ENCODE data around the gene BTBD17.

BTBD17 gene

GRCh38 chr17:74394977-74395376 is 33.3 kb upstream of the BTBD17 start:
- Histone ChIP-seq H3K4me2 (ENCODE audit: insufficient read depth, low read length, poor library complexity, severe bottlenecking) (no peak overlapping the region), H3K27ac (replicated peaks; ENCODE audit: low read length) (no peak overlapping the region), H2BK15ac (ENCODE audit: low read length) (no peak overlapping the region), H2BK12ac (ENCODE audit: low read length) (no peak overlapping the region), H2BK5ac (ENCODE audit: low read length) (no peak overlapping the region), H3K36me3 (replicated peaks in 1 of 2; ENCODE audit: control insufficient read depth in 2 of 2, insufficient read depth in 2 of 2, low read length in 2 of 2) (no peaks in the 10 kb centered on the region), H3K23ac (ENCODE audit: low read depth, low read length, poor library complexity) (no peak overlapping the region), H3K9me3 (replicated peaks in 1 of 2; ENCODE audit: control insufficient read depth in 2 of 2, insufficient read depth in 1 of 2, low read depth in 1 of 2, low read length in 2 of 2) (peaks cover 0 to 2% of the 10 kb centered on the region in 2 donors), H3K4me1 (ENCODE audit: control insufficient read depth in 2 of 2, insufficient read depth in 1 of 2, low read depth in 1 of 2, low read length in 2 of 2) (no peaks in the 10 kb centered on the region), H2AK5ac (ENCODE audit: low read depth, low read length) (no peak overlapping the region), H3K14ac (ENCODE audit: low read length) (no peak overlapping the region), H2BK120ac (ENCODE audit: low read depth, low read length) (no peak overlapping the region), H3K27me3 (ENCODE audit: control insufficient read depth in 3 of 3, insufficient read depth in 3 of 3, low read depth in 1 of 3, low read length in 3 of 3) (peaks cover 0 to 5% (median 0%) of the 10 kb centered on the region in 3 experiments), H2AFZ (ENCODE audit: low read length) (no peak overlapping the region), H4K91ac (ENCODE audit: low read depth, low read length, poor library complexity) (no peak overlapping the region), H4K8ac (ENCODE audit: low read depth, low read length) (no peak overlapping the region), H3K18ac (ENCODE audit: low read length) (no peak overlapping the region), H3K4ac (ENCODE audit: low read length) (no peak overlapping the region), H3K79me1 (ENCODE audit: low read depth, low read length) (no peaks in the 10 kb centered on the region), H3K4me3 (ENCODE audit: low read length in 2 of 2) (no peak overlapping the region), H3K9ac (ENCODE audit: low read depth, low read length, poor library complexity) (no peak overlapping the region)
- DNase-seq (ENCODE audit: low spot score) = no peak
- no CpG with 5 or more reads among the region's 7 CpGs for WGBS, 2 donors (ENCODE audit: extremely low coverage in 2 of 2, insufficient read length in 2 of 2, insufficient replicate concordance in 1 of 2)

GRCh38 chr17:74394275-74394950 is 32.7 kb upstream of the BTBD17 start:
- H3K4me2 ChIP-seq (ENCODE audit: insufficient read depth, low read length, poor library complexity, severe bottlenecking) = no peak overlapping the region
- no peak overlapping the region for H2BK15ac ChIP-seq (ENCODE audit: low read length)
- no peak overlapping the region for H2BK5ac ChIP-seq (ENCODE audit: low read length)
- peak overlapping the region; percentile 68 for H2AK5ac ChIP-seq (ENCODE audit: low read depth, low read length)
- H3K27me3 ChIP-seq (ENCODE audit: control insufficient read depth in 3 of 3, insufficient read depth in 3 of 3, low read depth in 1 of 3, low read length in 3 of 3) = peaks cover 0 to 5% (median 0%) of the 10 kb centered on the region in 3 experiments
- no peak overlapping the region for H4K91ac ChIP-seq (ENCODE audit: low read depth, low read length, poor library complexity)
- H3K79me1 ChIP-seq (ENCODE audit: low read depth, low read length) = no peaks in the 10 kb centered on the region
- no peak overlapping the region for H4K8ac ChIP-seq (ENCODE audit: low read depth, low read length)
- H2BK120ac ChIP-seq (ENCODE audit: low read depth, low read length) = no peak overlapping the region
- no peak overlapping the region for H2AFZ ChIP-seq (ENCODE audit: low read length)
- no peak overlapping the region for H3K23ac ChIP-seq (ENCODE audit: low read depth, low read length, poor library complexity)
- no peak overlapping the region for H2BK12ac ChIP-seq (ENCODE audit: low read length)
- no CpG with 5 or more reads among the region's 12 CpGs for WGBS, 2 donors (ENCODE audit: extremely low coverage in 2 of 2, insufficient read length in 2 of 2, insufficient replicate concordance in 1 of 2)
- H3K18ac ChIP-seq (ENCODE audit: low read length) = no peak overlapping the region
- no peak overlapping the region for H3K14ac ChIP-seq (ENCODE audit: low read length)
- H3K9me3 ChIP-seq (replicated peaks in 1 of 2; ENCODE audit: control insufficient read depth in 2 of 2, insufficient read depth in 1 of 2, low read depth in 1 of 2, low read length in 2 of 2) = peaks cover 0 to 2% of the 10 kb centered on the region in 2 donors
- H3K4ac ChIP-seq (ENCODE audit: low read length) = no peak overlapping the region
- DNase-seq (ENCODE audit: low spot score) = no peak
- H3K4me1 ChIP-seq (ENCODE audit: control insufficient read depth in 2 of 2, insufficient read depth in 1 of 2, low read depth in 1 of 2, low read length in 2 of 2) = no peaks in the 10 kb centered on the region
- H3K27ac ChIP-seq (replicated peaks; ENCODE audit: low read length) = no peak overlapping the region
- no peak overlapping the region for H3K9ac ChIP-seq (ENCODE audit: low read depth, low read length, poor library complexity)
- H3K36me3 ChIP-seq (replicated peaks in 1 of 2; ENCODE audit: control insufficient read depth in 2 of 2, insufficient read depth in 2 of 2, low read length in 2 of 2) = no peaks in the 10 kb centered on the region
- no peak overlapping the region for H3K4me3 ChIP-seq (ENCODE audit: low read length in 2 of 2)

GRCh38 chr17:74393346-74393942 is 31.8 kb upstream of the BTBD17 start:
- DNase-seq (ENCODE audit: low spot score) = no peak
- whole genome bisulfite sequencing, 2 donors (ENCODE audit: extremely low coverage in 2 of 2, insufficient read length in 2 of 2, insufficient replicate concordance in 1 of 2) = no CpG with 5 or more reads among the region's 6 CpGs

GRCh38 chr17:74392848-74393247 is 31.2 kb upstream of the BTBD17 start:
- H2BK5ac ChIP-seq (ENCODE audit: low read length) = no peak overlapping the region
- H3K36me3 ChIP-seq (replicated peaks in 1 of 2; ENCODE audit: control insufficient read depth in 2 of 2, insufficient read depth in 2 of 2, low read length in 2 of 2) = no peaks in the 10 kb centered on the region
- no peak overlapping the region for H3K23ac ChIP-seq (ENCODE audit: low read depth, low read length, poor library complexity)
- no peak overlapping the region for H2BK15ac ChIP-seq (ENCODE audit: low read length)
- no peak overlapping the region for H3K9ac ChIP-seq (ENCODE audit: low read depth, low read length, poor library complexity)
- H3K27me3 ChIP-seq (ENCODE audit: control insufficient read depth in 3 of 3, insufficient read depth in 3 of 3, low read depth in 1 of 3, low read length in 3 of 3) = peaks cover 0 to 5% (median 0%) of the 10 kb centered on the region in 3 experiments
- no peak overlapping the region for H3K4me3 ChIP-seq (ENCODE audit: low read length in 2 of 2)
- no peak overlapping the region for H2AK5ac ChIP-seq (ENCODE audit: low read depth, low read length)
- H2BK12ac ChIP-seq (ENCODE audit: low read length) = no peak overlapping the region
- no peak overlapping the region for H3K4me2 ChIP-seq (ENCODE audit: insufficient read depth, low read length, poor library complexity, severe bottlenecking)
- no peak overlapping the region for H3K27ac ChIP-seq (replicated peaks; ENCODE audit: low read length)
- no peak overlapping the region for H3K14ac ChIP-seq (ENCODE audit: low read length)
- H3K4ac ChIP-seq (ENCODE audit: low read length) = no peak overlapping the region
- H2AFZ ChIP-seq (ENCODE audit: low read length) = no peak overlapping the region
- H3K18ac ChIP-seq (ENCODE audit: low read length) = no peak overlapping the region
- H3K79me1 ChIP-seq (ENCODE audit: low read depth, low read length) = no peaks in the 10 kb centered on the region
- peaks cover 0 to 2% of the 10 kb centered on the region in 2 donors for H3K9me3 ChIP-seq (replicated peaks in 1 of 2; ENCODE audit: control insufficient read depth in 2 of 2, insufficient read depth in 1 of 2, low read depth in 1 of 2, low read length in 2 of 2)
- no peak overlapping the region for H4K91ac ChIP-seq (ENCODE audit: low read depth, low read length, poor library complexity)
- no CpG with 5 or more reads among the region's 5 CpGs for WGBS, 2 donors (ENCODE audit: extremely low coverage in 2 of 2, insufficient read length in 2 of 2, insufficient replicate concordance in 1 of 2)
- H3K4me1 ChIP-seq (ENCODE audit: control insufficient read depth in 2 of 2, insufficient read depth in 1 of 2, low read depth in 1 of 2, low read length in 2 of 2) = peaks cover 0 to 1% of the 10 kb centered on the region in 2 donors
- DNase-seq (ENCODE audit: low spot score) = no peak
- no peak overlapping the region for H2BK120ac ChIP-seq (ENCODE audit: low read depth, low read length)
- no peak overlapping the region for H4K8ac ChIP-seq (ENCODE audit: low read depth, low read length)

More at GRCh38 chr17:74393346-74393942, 31.8 kb upstream of the BTBD17 start:
- Histone ChIP-seq H2AK5ac (ENCODE audit: low read depth, low read length) (peak overlapping the region; percentile 81), H4K91ac (ENCODE audit: low read depth, low read length, poor library complexity) (no peak overlapping the region), H2BK15ac (ENCODE audit: low read length) (peak overlapping the region; percentile 15), H3K4ac (ENCODE audit: low read length) (no peak overlapping the region), H3K4me2 (ENCODE audit: insufficient read depth, low read length, poor library complexity, severe bottlenecking) (no peak overlapping the region), H3K23ac (ENCODE audit: low read depth, low read length, poor library complexity) (no peak overlapping the region), H3K27ac (replicated peaks; ENCODE audit: low read length) (no peak overlapping the region), H4K8ac (ENCODE audit: low read depth, low read length) (no peak overlapping the region), H3K18ac (ENCODE audit: low read length) (no peak overlapping the region), H2BK12ac (ENCODE audit: low read length) (no peak overlapping the region), H3K79me1 (ENCODE audit: low read depth, low read length) (no peaks in the 10 kb centered on the region), H2AFZ (ENCODE audit: low read length) (no peak overlapping the region), H2BK120ac (ENCODE audit: low read depth, low read length) (no peak overlapping the region), H3K9ac (ENCODE audit: low read depth, low read length, poor library complexity) (no peak overlapping the region), H3K27me3 (ENCODE audit: control insufficient read depth in 3 of 3, insufficient read depth in 3 of 3, low read depth in 1 of 3, low read length in 3 of 3) (peaks cover 0 to 5% (median 0%) of the 10 kb centered on the region in 3 experiments), H3K4me3 (ENCODE audit: low read length in 2 of 2) (no peak overlapping the region), H3K36me3 (replicated peaks in 1 of 2; ENCODE audit: control insufficient read depth in 2 of 2, insufficient read depth in 2 of 2, low read length in 2 of 2) (no peaks in the 10 kb centered on the region), H2BK5ac (ENCODE audit: low read length) (no peak overlapping the region), H3K4me1 (ENCODE audit: control insufficient read depth in 2 of 2, insufficient read depth in 1 of 2, low read depth in 1 of 2, low read length in 2 of 2) (no peaks in the 10 kb centered on the region), H3K9me3 (replicated peaks in 1 of 2; ENCODE audit: control insufficient read depth in 2 of 2, insufficient read depth in 1 of 2, low read depth in 1 of 2, low read length in 2 of 2) (peaks cover 0 to 2% of the 10 kb centered on the region in 2 donors), H3K14ac (ENCODE audit: low read length) (no peak overlapping the region)
